ENCODE data around the gene CASQ1.

The CASQ1 gene

GRCh38 chr1:160224606-160225005 is 34.2 kb downstream of the CASQ1 start:
- in situ Hi-C loops (cut with MboI; ENCODE audit: low sequenced_read_pairs): no loop called here

- in situ Hi-C loops (cut with MboI; ENCODE audit: low sequenced_read_pairs): no loop called here
Observed at GRCh38 chr1:160225345-160225744, 35.0 kb downstream of the CASQ1 start.

GRCh38 chr1:160226623-160227022 is 36.2 kb downstream of the CASQ1 start:
- in situ Hi-C loops (cut with MboI; ENCODE audit: low sequenced_read_pairs): no loop called here

- in situ Hi-C loops (cut with MboI; ENCODE audit: low sequenced_read_pairs): no loop called here
Observed at GRCh38 chr1:160227034-160227433, 36.7 kb downstream of the CASQ1 start.

GRCh38 chr1:160227561-160227960 is 37.2 kb downstream of the CASQ1 start:
- in situ Hi-C loops (cut with MboI; ENCODE audit: low sequenced_read_pairs): no loop called here

GRCh38 chr1:160228431-160228830 is 38.1 kb downstream of the CASQ1 start:
- in situ Hi-C loops (cut with MboI; ENCODE audit: low sequenced_read_pairs): no loop called here

GRCh38 chr1:160232911-160233310 is 42.5 kb downstream of the CASQ1 start:
- in situ Hi-C loops (cut with MboI; ENCODE audit: low sequenced_read_pairs): no loop called here

GRCh38 chr1:160236806-160237205 is 46.4 kb downstream of the CASQ1 start:
- in situ Hi-C loops (cut with MboI; ENCODE audit: low sequenced_read_pairs): no loop called here

- in situ Hi-C loops (cut with MboI; ENCODE audit: low sequenced_read_pairs): no loop called here
Observed at GRCh38 chr1:160237558-160237957, 47.2 kb downstream of the CASQ1 start.

GRCh38 chr1:160238408-160238807 is 48.0 kb downstream of the CASQ1 start:
- in situ Hi-C loops (cut with MboI; ENCODE audit: low sequenced_read_pairs): no loop called here

GRCh38 chr1:160239582-160240299 is 49.4 kb downstream of the CASQ1 start:
- in situ Hi-C loops (cut with MboI; ENCODE audit: low sequenced_read_pairs): no loop called here

GRCh38 chr1:160243767-160244166 is 53.4 kb downstream of the CASQ1 start:
- in situ Hi-C loops (cut with MboI; ENCODE audit: low sequenced_read_pairs): no loop called here

- in situ Hi-C loops (cut with MboI; ENCODE audit: low sequenced_read_pairs): no loop called here
Observed at GRCh38 chr1:160244209-160244608, 53.8 kb downstream of the CASQ1 start.

- in situ Hi-C loops (cut with MboI; ENCODE audit: low sequenced_read_pairs): no loop called here
Observed at GRCh38 chr1:160245434-160245833, 55.1 kb downstream of the CASQ1 start.

- in situ Hi-C loops (cut with MboI; ENCODE audit: low sequenced_read_pairs): no loop called here
Observed at GRCh38 chr1:160247053-160247452, 56.7 kb downstream of the CASQ1 start.

GRCh38 chr1:160251011-160251410 is 60.6 kb downstream of the CASQ1 start:
- in situ Hi-C loops (cut with MboI; ENCODE audit: low sequenced_read_pairs): loop anchor here (10.0 kb wide), 1 partner anchor 156 kb away; the partner anchor contains the start of gene IGSF8
